ENCODE results near the gene SLC44A5. TPM values are rescaled to one million over a fixed set of nuclear protein-coding genes. Genes with fewer than 3 reads are reported as not detected.

Gene SLC44A5
- total RNA-seq, 4 donors from 2014 or later: 1.1 to 17.7 (median 5.8) TPM

GRCh38 chr1:75461808-75462325, 149.0 kb downstream of the SLC44A5 start:
- TF ChIP-seq CTCF (IDR thresholded peaks at IDR 0.05): no peak
- no peak for TF ChIP-seq POLR2A (IDR thresholded peaks at IDR 0.05)
- TF ChIP-seq EP300 (IDR thresholded peaks at IDR 0.05): no peak
- TF ChIP-seq POLR2AphosphoS5 (IDR thresholded peaks at IDR 0.05): no peak
- no peaks in the 10 kb centered on the region for H3K36me3 ChIP-seq
- H3K27me3 ChIP-seq: no peaks in the 10 kb centered on the region
- WGBS: 90% methylated on average over 3 of the region's 3 CpGs
- no peaks in the 10 kb centered on the region for H3K9me3 ChIP-seq
- H3K4me1 ChIP-seq: no peaks in the 10 kb centered on the region
- H3K4me3 ChIP-seq: no peak overlapping the region
- H3K27ac ChIP-seq: no peak overlapping the region
- no peak for DNase-seq (ENCODE audit: low spot score in 2 of 2)

- no peak overlapping the region for H3K4me3 ChIP-seq
- DNase-seq (ENCODE audit: low spot score in 2 of 2): no peak
- H3K27me3 ChIP-seq: no peaks in the 10 kb centered on the region
- no peaks in the 10 kb centered on the region for H3K4me1 ChIP-seq
- H3K9me3 ChIP-seq: peaks cover 10% of the 10 kb centered on the region
- WGBS: 75% methylated on average over 5 of the region's 5 CpGs
- TF ChIP-seq EP300 (IDR thresholded peaks at IDR 0.05): no peak
- no peak for TF ChIP-seq CTCF (IDR thresholded peaks at IDR 0.05)
- no peak for TF ChIP-seq POLR2AphosphoS5 (IDR thresholded peaks at IDR 0.05)
- no peak for TF ChIP-seq POLR2A (IDR thresholded peaks at IDR 0.05)
- no peak overlapping the region for H3K27ac ChIP-seq
- H3K36me3 ChIP-seq: no peaks in the 10 kb centered on the region
Measured at GRCh38 chr1:75449998-75450397, 160.9 kb downstream of the SLC44A5 start.

GRCh38 chr1:75444220-75444619, 166.7 kb downstream of the SLC44A5 start:
- Histone ChIP-seq H3K4me3 (no peak overlapping the region), H3K9me3 (no peaks in the 10 kb centered on the region), H3K27ac (no peak overlapping the region), H3K36me3 (no peaks in the 10 kb centered on the region), H3K4me1 (no peaks in the 10 kb centered on the region), H3K27me3 (no peaks in the 10 kb centered on the region)
- 90% methylated on average over 1 of the region's 1 CpG for WGBS
- no peak for DNase-seq (ENCODE audit: low spot score in 2 of 2)
- TF ChIP-seq EP300 (IDR thresholded peaks at IDR 0.05) (no peak), POLR2AphosphoS5 (IDR thresholded peaks at IDR 0.05) (no peak), POLR2A (IDR thresholded peaks at IDR 0.05) (no peak), CTCF (IDR thresholded peaks at IDR 0.05) (no peak)

- no peaks in the 10 kb centered on the region for H3K4me1 ChIP-seq
- WGBS: 72% methylated on average over 2 of the region's 2 CpGs
Measured at GRCh38 chr1:75440274-75440673, 170.6 kb downstream of the SLC44A5 start.

GRCh38 chr1:75438355-75438754, 172.6 kb downstream of the SLC44A5 start:
- TF ChIP-seq POLR2AphosphoS5 (IDR thresholded peaks at IDR 0.05): no peak
- no peak for TF ChIP-seq CTCF (IDR thresholded peaks at IDR 0.05)
- no peak for TF ChIP-seq EP300 (IDR thresholded peaks at IDR 0.05)
- TF ChIP-seq POLR2A (IDR thresholded peaks at IDR 0.05): no peak
- no peaks in the 10 kb centered on the region for H3K36me3 ChIP-seq
- no peaks in the 10 kb centered on the region for H3K27me3 ChIP-seq
- no peak overlapping the region for H3K27ac ChIP-seq
- no peak overlapping the region for H3K4me3 ChIP-seq
- no peaks in the 10 kb centered on the region for H3K4me1 ChIP-seq
- no peak for DNase-seq (ENCODE audit: low spot score in 2 of 2)
- H3K9me3 ChIP-seq: no peaks in the 10 kb centered on the region

More at GRCh38 chr1:75440274-75440673, 170.6 kb downstream of the SLC44A5 start:
- Histone ChIP-seq H3K27ac (no peak overlapping the region), H3K4me3 (no peak overlapping the region), H3K36me3 (no peaks in the 10 kb centered on the region), H3K27me3 (no peaks in the 10 kb centered on the region), H3K9me3 (no peaks in the 10 kb centered on the region)
- TF ChIP-seq EP300 (IDR thresholded peaks at IDR 0.05): no peak
- no peak for TF ChIP-seq CTCF (IDR thresholded peaks at IDR 0.05)
- no peak for TF ChIP-seq POLR2AphosphoS5 (IDR thresholded peaks at IDR 0.05)
- no peak for TF ChIP-seq POLR2A (IDR thresholded peaks at IDR 0.05)
- DNase-seq (ENCODE audit: low spot score in 2 of 2): no peak

Measured in suprapubic skin (tissue), 4 donors.